Measurements from ENCODE around the gene SEC14L3. TPM values are rescaled to one million over a fixed set of nuclear protein-coding genes. Genes with fewer than 3 reads are reported as not detected.

SEC14L3 gene
- total RNA-seq, 2 experiments from 2014 or later = not detected

- H3K4me1 Mint-ChIP-seq = peaks cover 20% of the 10 kb centered on the region
- H3K27me3 Mint-ChIP-seq = no peaks in the 10 kb centered on the region
- POLR2A ChIA-PET = interaction anchor here (4.7 kb wide), 1 partner anchor 9 kb away, joined by 34 read pairs; the partner anchor contains the start of gene MTFP1
- no peak for DNase-seq
- H3K4me3 Mint-ChIP-seq = no peak overlapping the region
- H3K27ac Mint-ChIP-seq = no peak overlapping the region
- ATAC-seq (ENCODE audit: low read depth) = no peak
- peaks cover 1% of the 10 kb centered on the region for H3K9me3 Mint-ChIP-seq
- H3K36me3 Mint-ChIP-seq = peaks cover 22% of the 10 kb centered on the region
Observed at GRCh38 chr22:30432520-30432919, 39.3 kb downstream of the SEC14L3 start.

DNA sequence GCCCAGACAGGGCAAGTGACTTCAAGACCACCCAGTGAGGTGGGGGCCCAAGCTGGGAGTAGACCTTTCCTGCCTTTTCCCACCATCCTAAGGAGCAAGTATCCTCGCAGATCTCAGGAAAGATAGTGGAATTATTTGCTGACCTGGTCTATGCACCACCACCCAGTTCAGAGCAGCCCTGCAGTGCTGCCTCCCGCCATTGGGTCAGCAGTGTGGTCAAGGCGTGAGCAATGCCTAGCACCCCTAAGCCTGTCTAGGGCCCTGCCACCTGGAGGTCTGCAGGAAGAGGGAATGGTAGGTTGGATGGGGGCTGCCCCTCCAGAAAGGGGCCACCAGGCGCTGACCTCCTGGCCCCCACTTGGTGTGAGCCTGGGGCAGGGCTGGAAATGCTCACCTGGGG lies 39.7 kb downstream of the SEC14L3 start:
- H3K4me1 Mint-ChIP-seq = peaks cover 24% of the 10 kb centered on the region
- H3K9me3 Mint-ChIP-seq = peaks cover 1% of the 10 kb centered on the region
- POLR2A ChIA-PET = no interaction called here
- no peak for DNase-seq
- no peak overlapping the region for H3K4me3 Mint-ChIP-seq
- H3K27ac Mint-ChIP-seq = no peak overlapping the region
- no peak for ATAC-seq (ENCODE audit: low read depth)
- no peaks in the 10 kb centered on the region for H3K27me3 Mint-ChIP-seq
- peaks cover 26% of the 10 kb centered on the region for H3K36me3 Mint-ChIP-seq

DNA sequence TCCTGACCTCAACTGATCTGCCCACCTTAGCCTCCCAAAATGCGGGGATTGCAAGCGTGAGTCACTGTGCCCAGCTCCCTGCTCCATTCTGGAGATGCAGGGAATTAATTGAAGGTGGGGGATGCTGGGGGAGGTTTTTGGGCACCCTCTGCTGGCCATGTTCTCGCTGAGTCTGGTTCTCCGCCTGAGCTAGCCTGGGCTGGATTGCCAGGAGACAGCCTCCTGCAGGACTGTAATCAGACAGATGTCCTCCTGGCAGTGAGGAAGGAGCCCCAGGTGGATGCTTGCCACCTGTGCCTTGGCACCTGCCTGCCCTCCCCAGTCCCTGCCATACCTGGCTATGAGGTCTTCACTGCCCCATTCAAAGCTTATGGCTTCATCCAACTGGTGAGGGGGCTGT lies 40.9 kb downstream of the SEC14L3 start:
- POLR2A ChIA-PET = interaction anchor here (1.0 to 2.1 kb wide), 2 partner anchors 13 to 34 kb away, joined by 3 to 6 read pairs; partner anchors contain the start of gene SEC14L2
- ATAC-seq (ENCODE audit: low read depth) (no peak), DNase-seq (no peak)
- no peaks in the 10 kb centered on the region for H3K27me3 Mint-ChIP-seq
- no peaks in the 10 kb centered on the region for H3K9me3 Mint-ChIP-seq
- peaks cover 24% of the 10 kb centered on the region for H3K36me3 Mint-ChIP-seq
- peaks cover 28% of the 10 kb centered on the region for H3K4me1 Mint-ChIP-seq
- no peak overlapping the region for H3K4me3 Mint-ChIP-seq
- no peak overlapping the region for H3K27ac Mint-ChIP-seq

DNA sequence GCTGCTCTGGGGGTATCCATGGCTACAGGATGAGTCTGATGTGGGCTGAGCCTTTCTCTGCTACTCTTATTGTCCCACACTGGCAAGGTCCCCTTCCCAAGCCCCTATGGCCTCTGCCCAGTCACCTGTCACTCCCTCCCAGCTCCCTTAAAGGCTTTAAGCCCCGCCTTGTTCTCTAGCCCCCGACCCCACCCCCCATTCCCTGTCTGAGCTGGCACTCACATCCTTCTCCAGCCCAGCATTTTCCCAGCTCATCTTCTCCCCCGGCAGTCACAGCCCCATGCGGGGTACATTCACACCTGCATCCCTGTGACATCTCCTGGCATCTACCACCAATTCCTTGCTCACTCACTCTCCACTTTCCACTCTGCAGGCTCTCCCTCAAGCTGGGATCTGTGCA lies 41.9 kb downstream of the SEC14L3 start:
- POLR2A ChIA-PET = interaction anchor here (0.5 to 2.1 kb wide), 2 partner anchors 33 to 741 kb away, joined by 5 to 6 read pairs; partner anchors contain the start of gene SEC14L2
- DNase-seq = no peak
- H3K36me3 Mint-ChIP-seq = peaks cover 20% of the 10 kb centered on the region
- no peak for ATAC-seq (ENCODE audit: low read depth)
- H3K27ac Mint-ChIP-seq = peak overlapping the region; percentile 39
- H3K9me3 Mint-ChIP-seq = no peaks in the 10 kb centered on the region
- no peak overlapping the region for H3K4me3 Mint-ChIP-seq
- H3K4me1 Mint-ChIP-seq = peaks cover 24% of the 10 kb centered on the region
- no peaks in the 10 kb centered on the region for H3K27me3 Mint-ChIP-seq

DNA sequence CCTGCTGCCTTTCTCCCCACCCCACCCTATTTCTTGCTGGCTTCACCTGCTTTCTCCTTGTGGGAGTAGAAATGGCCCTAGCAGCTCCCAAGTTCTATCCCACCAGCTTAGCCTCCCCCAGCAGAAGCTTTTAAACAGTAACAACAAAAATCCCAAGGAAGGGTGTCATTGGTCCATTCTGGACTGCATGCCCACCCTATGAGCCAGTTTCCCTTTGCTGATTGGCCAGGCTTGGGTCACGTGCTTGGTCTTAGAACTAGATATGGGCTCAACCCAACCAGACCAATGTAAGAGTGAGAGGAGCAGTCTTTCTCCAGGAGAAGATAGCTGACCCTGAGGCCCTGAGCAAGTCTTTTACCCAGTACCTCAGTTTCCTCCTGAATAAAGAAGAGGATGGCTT lies 43.9 kb downstream of the SEC14L3 start:
- Mint-ChIP-seq H3K36me3 (peaks cover 18% of the 10 kb centered on the region), H3K4me3 (peak overlapping the region; percentile 18), H3K27ac (no peak overlapping the region), H3K4me1 (peaks cover 22% of the 10 kb centered on the region), H3K9me3 (no peaks in the 10 kb centered on the region), H3K27me3 (no peaks in the 10 kb centered on the region)
- DNase-seq (no peak), ATAC-seq (ENCODE audit: low read depth) (no peak)
- POLR2A ChIA-PET = interaction anchor here (1.2 kb wide), 1 partner anchor 37 kb away, joined by 3 read pairs; no protein-coding TSS in a partner anchor

DNA sequence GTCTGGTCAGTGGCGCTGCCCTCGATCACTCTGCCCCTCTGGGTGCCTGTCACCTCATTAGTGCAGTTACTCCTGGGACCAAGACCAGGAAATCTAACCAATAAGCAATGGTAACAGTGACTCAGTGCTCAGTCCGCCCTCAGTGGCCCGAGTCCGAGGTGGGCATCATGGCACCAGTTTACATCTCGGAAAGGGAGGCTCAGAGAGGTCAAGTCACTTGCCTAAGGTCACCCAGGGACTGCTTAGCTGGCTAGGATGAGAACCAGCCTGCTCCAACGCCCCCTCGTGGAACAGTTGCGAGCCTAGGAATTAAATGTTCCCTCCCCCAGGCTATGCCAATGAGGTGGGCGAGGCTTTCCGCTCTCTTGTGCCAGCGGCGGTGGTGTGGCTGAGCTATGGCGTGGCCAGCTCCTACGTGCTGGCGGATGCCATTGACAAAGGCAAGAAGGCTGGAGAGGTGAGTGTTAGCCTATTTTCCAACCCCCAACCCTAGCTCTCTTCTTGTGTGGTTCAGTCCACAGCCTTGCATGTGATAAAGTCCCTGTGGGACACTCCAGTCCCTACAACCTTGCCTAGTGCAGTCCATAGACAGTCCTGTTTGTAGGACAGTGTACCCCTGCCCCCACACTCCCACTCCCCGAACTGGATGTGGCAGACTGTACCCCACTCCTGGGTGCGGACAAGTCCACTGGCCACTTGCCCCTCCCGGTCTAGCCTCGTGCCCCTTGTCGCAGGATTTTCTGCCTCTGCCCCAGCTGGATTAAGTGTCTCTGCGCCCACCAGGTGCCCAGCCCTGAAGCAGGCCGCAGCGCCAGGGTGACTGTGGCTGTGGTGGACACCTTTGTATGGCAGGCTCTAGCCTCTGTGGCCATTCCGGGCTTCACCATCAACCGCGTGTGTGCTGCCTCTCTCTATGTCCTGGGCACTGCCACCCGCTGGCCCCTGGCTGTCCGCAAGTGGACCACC lies 45.1 kb downstream of the SEC14L3 start:
- peaks cover 34% of the 10 kb centered on the region for H3K4me1 Mint-ChIP-seq
- ATAC-seq (ENCODE audit: low read depth) (peak; percentile 16), DNase-seq (peak; percentile 80)
- peaks cover 26% of the 10 kb centered on the region for H3K36me3 Mint-ChIP-seq
- POLR2A ChIA-PET = interaction anchor here (6.0 kb wide), 1 partner anchor 32 kb away, joined by 156 read pairs; the partner anchor contains the start of gene SEC14L2
- peak overlapping the region; percentile 98 for H3K4me3 Mint-ChIP-seq
- H3K9me3 Mint-ChIP-seq = no peaks in the 10 kb centered on the region
- H3K27me3 Mint-ChIP-seq = no peaks in the 10 kb centered on the region
- H3K27ac Mint-ChIP-seq = peak overlapping the region; percentile 97

DNA sequence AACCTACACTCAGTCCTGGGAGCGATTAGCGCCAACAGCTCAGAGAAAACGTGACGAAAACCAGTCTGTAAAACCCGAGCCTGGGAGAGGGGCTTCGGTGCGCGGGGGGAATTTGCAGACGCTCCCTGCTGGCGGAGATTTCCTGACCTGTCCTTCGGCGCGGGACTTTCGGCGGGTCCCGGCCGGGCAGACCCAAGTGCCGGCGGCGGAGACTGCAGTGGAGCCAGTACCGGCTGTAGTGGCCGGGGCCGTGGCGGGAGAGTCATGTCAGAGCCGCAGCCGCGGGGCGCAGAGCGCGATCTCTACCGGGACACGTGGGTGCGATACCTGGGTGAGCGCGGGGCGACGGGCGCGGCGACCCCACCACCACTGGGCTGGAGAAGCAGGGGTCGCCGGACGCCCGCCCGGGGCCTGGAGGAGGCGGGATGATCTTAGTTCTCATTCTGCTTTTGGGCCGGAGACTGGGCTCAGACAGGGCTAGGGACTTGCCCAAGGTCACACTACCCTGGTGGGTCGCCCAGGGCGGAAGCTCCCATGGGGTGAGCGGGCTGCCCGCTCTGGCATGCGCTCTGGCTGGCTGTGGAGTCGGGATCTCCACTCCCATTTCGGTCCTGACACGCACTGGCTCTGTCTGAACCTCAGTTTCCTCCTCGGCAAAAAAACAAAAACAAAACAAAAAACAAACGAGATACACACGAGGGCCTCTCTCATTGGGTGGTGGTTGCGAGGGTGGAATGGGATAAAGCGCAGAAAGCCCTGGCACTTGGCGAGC lies 46.0 kb downstream of the SEC14L3 start, which contains the start of gene MTFP1:
Gene MTFP1, plus strand, starts transcription at position 153 of the 772 bp plus-strand sequence. Its CDS starts 112 bp downstream, at position 265.
- Mint-ChIP-seq H3K4me3 (peak within 1 kb of the TSS; percentile 98), H3K27ac (peak within 1 kb of the TSS; percentile 98), H3K4me1 (peaks cover 40% of the 10 kb centered on the region), H3K9me3 (no peaks in the 10 kb centered on the region), H3K36me3 (peaks cover 29% of the 10 kb centered on the region), H3K27me3 (no peaks in the 10 kb centered on the region)
- ATAC-seq (ENCODE audit: low read depth) = peak; percentile 2
- POLR2A ChIA-PET = interaction anchor here (0.6 to 6.0 kb wide), 6 partner anchors 9 to 872 kb away, joined by 3 to 156 read pairs (median 18); partner anchors contain the start of genes SEC14L2 and THOC5
- peak; percentile 71 for DNase-seq

DNA sequence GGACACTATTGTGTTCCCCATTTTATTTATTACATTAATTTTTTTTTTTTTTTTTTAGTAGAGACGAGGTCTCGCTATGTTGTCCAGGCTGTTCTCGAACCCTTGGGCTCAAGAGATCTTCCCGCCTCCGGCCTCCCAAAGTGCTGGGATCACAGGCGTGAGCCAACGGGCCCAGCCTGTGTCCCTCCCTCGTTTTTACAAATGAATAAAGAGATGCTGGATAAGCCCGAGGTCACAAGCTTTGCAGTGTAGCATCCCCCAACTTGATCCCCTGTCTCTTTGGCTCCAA lies 46.5 kb downstream of the SEC14L3 start:
- peaks cover 44% of the 10 kb centered on the region for H3K4me1 Mint-ChIP-seq
- H3K27me3 Mint-ChIP-seq = no peaks in the 10 kb centered on the region
- H3K27ac Mint-ChIP-seq = peak overlapping the region; percentile 97
- POLR2A ChIA-PET = interaction anchor here (0.6 to 6.0 kb wide), 7 partner anchors 9 to 1976 kb away, joined by 3 to 156 read pairs (median 3); partner anchors contain the start of genes SEC14L2 and THOC5
- DNase-seq (no peak), ATAC-seq (ENCODE audit: low read depth) (no peak)
- H3K9me3 Mint-ChIP-seq = no peaks in the 10 kb centered on the region
- peaks cover 29% of the 10 kb centered on the region for H3K36me3 Mint-ChIP-seq
- H3K4me3 Mint-ChIP-seq = peak overlapping the region; percentile 98

DNA sequence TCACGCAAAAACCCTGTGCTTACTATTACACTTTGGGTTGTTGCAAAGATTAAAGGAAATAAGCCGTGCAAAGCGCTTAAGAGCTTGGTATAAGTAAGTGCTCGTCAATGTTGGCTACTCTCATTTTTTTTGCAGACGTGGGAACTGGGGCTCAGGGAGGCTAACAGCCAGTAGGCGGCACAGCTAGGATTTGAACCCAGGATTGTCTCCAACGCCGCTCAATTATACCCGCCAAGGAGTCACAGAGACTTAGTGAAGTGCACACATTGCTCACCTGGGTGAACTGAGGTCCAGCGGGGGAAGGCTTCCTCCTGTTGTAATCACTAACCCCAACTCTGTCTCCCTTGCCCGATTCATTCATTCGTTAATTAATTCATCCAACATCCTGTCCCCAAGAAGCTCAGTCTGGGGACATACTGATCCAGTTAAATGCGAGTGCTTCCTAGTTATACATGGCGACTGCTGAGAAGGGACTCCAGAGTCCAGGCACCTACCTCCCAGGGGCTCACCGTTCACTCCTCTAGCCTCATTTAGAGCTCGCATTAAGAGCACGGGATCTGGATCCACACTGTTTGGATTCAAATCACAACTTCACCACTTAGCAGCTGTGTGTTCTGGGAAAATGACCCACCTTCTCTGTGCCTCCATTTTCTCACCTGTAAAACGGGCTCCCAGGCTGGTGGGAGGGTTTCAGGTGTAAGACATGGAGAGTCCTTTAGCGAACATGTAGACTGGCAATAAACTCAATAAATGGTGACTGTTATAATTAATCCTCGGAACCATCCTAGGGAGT lies 47.1 kb downstream of the SEC14L3 start:
- Mint-ChIP-seq H3K9me3 (no peaks in the 10 kb centered on the region), H3K27me3 (no peaks in the 10 kb centered on the region), H3K36me3 (peaks cover 26% of the 10 kb centered on the region), H3K27ac (peak overlapping the region; percentile 98), H3K4me3 (peak overlapping the region; percentile 98), H3K4me1 (peaks cover 44% of the 10 kb centered on the region)
- POLR2A ChIA-PET = interaction anchor here (0.6 to 6.0 kb wide), 17 partner anchors 10 to 1977 kb away, joined by 3 to 156 read pairs (median 3); partner anchors contain the start of genes AP1B1, CASTOR1, CCDC157 and PES1
- no peak for ATAC-seq (ENCODE audit: low read depth)
- DNase-seq = peak; percentile 50

DNA sequence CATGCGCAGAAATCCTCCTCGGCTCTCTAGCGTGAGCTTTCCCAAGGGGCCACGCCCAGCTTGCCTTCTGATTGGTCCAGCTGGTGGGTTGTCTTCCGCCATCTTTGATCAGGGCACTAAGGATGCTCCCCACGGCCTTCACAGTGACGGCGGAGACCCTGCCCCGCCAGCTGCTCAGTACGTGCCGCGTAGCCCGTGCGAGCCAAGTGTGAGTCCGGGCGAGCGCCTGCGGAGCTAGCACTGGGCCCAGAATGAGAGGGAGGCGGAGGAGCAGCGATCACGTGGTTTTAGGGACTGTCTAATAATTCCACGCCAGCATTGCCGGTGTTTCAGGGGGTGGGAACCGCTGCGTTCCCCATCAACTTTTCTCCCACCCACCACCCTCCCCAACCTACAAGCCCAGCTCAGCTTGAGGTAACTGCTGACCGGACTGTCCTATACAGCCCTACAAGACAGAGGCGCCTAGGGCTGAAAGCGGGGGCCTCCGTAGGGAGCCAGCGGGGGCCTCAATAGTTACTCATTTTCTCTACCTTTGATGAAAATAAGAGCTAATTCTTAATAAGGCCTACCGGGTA lies 47.8 kb downstream of the SEC14L3 start:
- peak; percentile 93 for DNase-seq
- Mint-ChIP-seq H3K27ac (peak overlapping the region; percentile 98), H3K36me3 (peaks cover 29% of the 10 kb centered on the region), H3K9me3 (no peaks in the 10 kb centered on the region), H3K27me3 (no peaks in the 10 kb centered on the region), H3K4me3 (peak overlapping the region; percentile 98), H3K4me1 (peaks cover 44% of the 10 kb centered on the region)
- ATAC-seq (ENCODE audit: low read depth) = peak; percentile 95
- POLR2A ChIA-PET = interaction anchor here (0.6 to 6.0 kb wide), 22 partner anchors 11 to 1036 kb away, joined by 3 to 156 read pairs (median 4); partner anchors contain the start of genes AP1B1, CASTOR1, CCDC157 and PES1

GRCh38 chr22:30423301-30423958 lies 48.4 kb downstream of the SEC14L3 start:
- POLR2A ChIA-PET = interaction anchor here (0.6 to 6.0 kb wide), 23 partner anchors 11 to 1035 kb away, joined by 3 to 156 read pairs (median 4); partner anchors contain the start of genes AP1B1, CASTOR1, CCDC157 and PES1
- H3K4me3 Mint-ChIP-seq = peak overlapping the region; percentile 98
- DNase-seq (no peak), ATAC-seq (ENCODE audit: low read depth) (peak; percentile 15)
- no peaks in the 10 kb centered on the region for H3K27me3 Mint-ChIP-seq
- peaks cover 44% of the 10 kb centered on the region for H3K4me1 Mint-ChIP-seq
- peak overlapping the region; percentile 98 for H3K27ac Mint-ChIP-seq
- H3K36me3 Mint-ChIP-seq = peaks cover 24% of the 10 kb centered on the region
- no peaks in the 10 kb centered on the region for H3K9me3 Mint-ChIP-seq
